ENCODE results near the gene COL4A1. TPM values are rescaled to one million over a fixed set of nuclear protein-coding genes. Genes with fewer than 3 reads are reported as not detected.

Gene COL4A1
- total and polyA plus RNA-seq, 12 donors = 83.3 to 342 (median 147) TPM

DNA sequence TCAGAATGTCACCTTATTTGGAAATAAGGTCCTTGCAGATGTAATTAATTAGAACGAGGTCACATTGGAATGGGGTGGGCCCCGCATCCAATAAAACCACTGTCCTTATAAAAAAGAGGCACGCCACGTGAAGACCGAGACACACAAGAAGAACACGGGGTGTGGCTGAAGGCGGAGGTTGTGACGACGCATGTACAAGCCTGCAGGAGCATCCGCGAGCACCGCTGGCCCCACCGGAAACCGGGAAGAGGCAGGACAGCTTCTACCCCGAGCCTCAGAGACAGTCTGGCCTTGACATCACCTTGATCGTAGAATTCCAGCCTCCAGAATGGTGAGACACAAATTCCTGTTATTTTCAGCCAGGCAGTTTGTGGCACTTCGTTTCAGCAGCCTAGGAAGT, 177.9 kb downstream of the COL4A1 start:
- H3K4me3 ChIP-seq = peak overlapping the region in 1 of 10 donors; percentile 21
- H3K27me3 ChIP-seq = no peaks in the 10 kb centered on the region
- ATAC-seq (no peak), DNase-seq (no peak)
- peaks cover 8 to 49% (median 29%) of the 10 kb centered on the region in 9 donors for H3K4me1 ChIP-seq
- intact Hi-C loops (cut with DNase I) = loop anchor here in 1 of 10 donors (10.0 kb wide), 1 partner anchor 994 kb away; no protein-coding TSS in a partner anchor
- H3K36me3 ChIP-seq = no peaks in the 10 kb centered on the region
- no peaks in the 10 kb centered on the region for H3K9me3 ChIP-seq
- TF ChIP-seq, protein P1, sequence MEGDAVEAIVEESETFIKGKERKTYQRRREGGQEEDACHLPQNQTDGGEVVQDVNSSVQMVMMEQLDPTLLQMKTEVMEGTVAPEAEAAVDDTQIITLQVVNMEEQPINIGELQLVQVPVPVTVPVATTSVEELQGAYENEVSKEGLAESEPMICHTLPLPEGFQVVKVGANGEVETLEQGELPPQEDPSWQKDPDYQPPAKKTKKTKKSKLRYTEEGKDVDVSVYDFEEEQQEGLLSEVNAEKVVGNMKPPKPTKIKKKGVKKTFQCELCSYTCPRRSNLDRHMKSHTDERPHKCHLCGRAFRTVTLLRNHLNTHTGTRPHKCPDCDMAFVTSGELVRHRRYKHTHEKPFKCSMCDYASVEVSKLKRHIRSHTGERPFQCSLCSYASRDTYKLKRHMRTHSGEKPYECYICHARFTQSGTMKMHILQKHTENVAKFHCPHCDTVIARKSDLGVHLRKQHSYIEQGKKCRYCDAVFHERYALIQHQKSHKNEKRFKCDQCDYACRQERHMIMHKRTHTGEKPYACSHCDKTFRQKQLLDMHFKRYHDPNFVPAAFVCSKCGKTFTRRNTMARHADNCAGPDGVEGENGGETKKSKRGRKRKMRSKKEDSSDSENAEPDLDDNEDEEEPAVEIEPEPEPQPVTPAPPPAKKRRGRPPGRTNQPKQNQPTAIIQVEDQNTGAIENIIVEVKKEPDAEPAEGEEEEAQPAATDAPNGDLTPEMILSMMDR (IDR thresholded peaks at IDR 0.05) = no peak
- H3K27ac ChIP-seq = peak overlapping the region in 6 of 10 donors; percentile 4 to 83 (median 42)
- WGBS, 2 donors = 90 to 91% methylated on average over 17 of the region's 17 CpGs

DNA sequence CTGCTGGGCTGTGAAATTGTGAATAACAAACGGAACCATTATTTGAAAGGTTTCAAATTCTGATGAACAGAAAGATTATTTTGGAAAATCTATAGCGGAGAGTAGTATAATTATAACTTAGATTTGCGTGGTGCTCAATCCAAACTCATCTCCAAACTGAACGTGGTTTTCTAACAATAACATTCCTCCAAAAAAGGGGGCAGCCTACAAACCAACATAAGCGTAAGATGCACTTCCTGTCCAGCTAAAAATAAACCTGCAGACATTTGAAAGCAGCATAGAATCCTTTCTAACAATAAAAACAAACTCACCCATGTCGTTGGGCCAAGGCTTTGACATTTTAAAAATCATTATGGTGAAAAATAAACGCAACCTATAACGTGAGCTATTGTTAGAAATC, 178.4 kb downstream of the COL4A1 start:
- intact Hi-C loops (cut with DNase I) = loop anchor here in 1 of 10 donors (10.0 kb wide), 1 partner anchor 994 kb away; no protein-coding TSS in a partner anchor
- 49 to 68% methylated on average over 8 of the region's 8 CpGs for WGBS, 2 donors
- TF ChIP-seq, protein P1 (IDR thresholded peaks at IDR 0.05) = no peak

DNA sequence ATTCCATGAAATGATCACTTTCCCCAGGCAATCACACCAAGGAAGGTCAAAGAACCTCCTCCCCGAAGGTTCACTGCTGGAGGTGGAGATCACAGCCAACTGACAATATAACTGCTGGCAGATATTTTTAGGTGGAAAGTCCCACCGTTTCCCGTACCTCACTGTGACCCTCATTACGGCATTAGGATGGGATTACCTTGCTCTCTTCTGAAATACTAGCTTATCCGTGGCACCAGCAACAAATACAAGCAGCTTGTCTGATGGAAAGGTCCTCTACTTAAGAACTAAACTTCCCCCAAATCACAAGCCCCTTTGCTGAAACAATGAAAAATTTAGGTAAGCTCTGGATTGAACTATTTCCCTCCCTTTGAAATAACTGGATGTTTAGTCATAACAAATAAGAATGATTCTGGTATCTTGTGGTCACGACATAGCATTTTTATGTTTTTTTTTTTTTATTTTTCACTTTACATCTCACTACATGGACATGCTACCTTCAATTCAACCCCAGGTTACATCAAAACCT, 178.9 kb downstream of the COL4A1 start:
- ATAC-seq (no peak), DNase-seq (no peak)
- H3K9me3 ChIP-seq = no peaks in the 10 kb centered on the region
- H3K27me3 ChIP-seq = no peaks in the 10 kb centered on the region
- no peak overlapping the region for H3K4me3 ChIP-seq
- no peaks in the 10 kb centered on the region for H3K36me3 ChIP-seq
- TF ChIP-seq, protein P1 (IDR thresholded peaks at IDR 0.05) = no peak
- H3K27ac ChIP-seq = peak overlapping the region in 9 of 10 donors; percentile 6 to 89 (median 77)
- WGBS, 2 donors = 45 to 53% methylated on average over 6 of the region's 6 CpGs
- intact Hi-C loops (cut with DNase I) = loop anchor here in 1 of 10 donors (10.0 kb wide), 1 partner anchor 993 kb away; no protein-coding TSS in a partner anchor
- H3K4me1 ChIP-seq = peaks cover 8 to 44% (median 29%) of the 10 kb centered on the region in 9 donors

More for the DNA sequence above, 178.4 kb downstream of the COL4A1 start:
- DNase-seq (no peak), ATAC-seq (no peak)
- H3K27me3 ChIP-seq = no peaks in the 10 kb centered on the region
- H3K4me1 ChIP-seq = peaks cover 8 to 45% (median 29%) of the 10 kb centered on the region in 9 donors
- no peaks in the 10 kb centered on the region for H3K36me3 ChIP-seq
- H3K9me3 ChIP-seq = no peaks in the 10 kb centered on the region
- peak overlapping the region in 7 of 10 donors; percentile 4 to 87 (median 77) for H3K27ac ChIP-seq
- peak overlapping the region in 1 of 10 donors; percentile 21 for H3K4me3 ChIP-seq

DNA sequence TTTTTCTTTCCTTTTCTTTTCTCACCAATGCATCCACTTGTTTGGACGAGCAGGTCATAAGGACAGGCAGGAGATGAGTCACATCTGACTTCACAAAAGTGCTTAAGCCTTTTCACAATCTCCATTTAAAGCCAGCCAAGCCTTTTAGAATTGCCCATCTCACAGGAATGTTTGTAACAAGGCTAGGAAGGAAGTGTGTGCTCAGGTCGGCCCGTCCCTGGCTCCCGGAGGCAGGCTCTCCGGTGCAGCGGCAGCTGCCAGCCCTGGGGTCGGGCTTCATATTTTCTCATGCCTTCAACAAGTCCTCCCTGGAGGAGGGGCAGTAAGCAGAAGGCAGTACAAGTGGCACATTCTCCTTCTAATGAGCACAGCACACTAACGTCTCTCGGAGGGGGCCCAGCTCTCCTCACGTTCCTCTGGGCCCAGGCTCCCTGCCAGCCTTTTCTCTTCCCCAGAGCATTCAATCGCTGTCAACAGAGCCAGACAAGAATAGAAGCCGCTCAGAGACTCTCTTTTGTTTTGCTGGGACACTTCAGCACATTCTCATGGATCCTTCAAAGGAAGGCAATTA, 180.5 kb downstream of the COL4A1 start:
- whole genome bisulfite sequencing, 2 donors = 2 to 4% methylated on average over 12 of the region's 12 CpGs
- Histone ChIP-seq H3K36me3 (no peaks in the 10 kb centered on the region), H3K4me1 (peaks cover 5 to 43% (median 29%) of the 10 kb centered on the region in 9 donors), H3K27ac (peak overlapping the region; percentile 53 to 92 (median 84)), H3K9me3 (no peaks in the 10 kb centered on the region), H3K4me3 (peak overlapping the region in 7 of 10 donors; percentile 7 to 37 (median 19)), H3K27me3 (peaks cover 0 to 4% (median 0%) of the 10 kb centered on the region in 7 donors)
- TF ChIP-seq, protein P1 (IDR thresholded peaks at IDR 0.05) = no peak
- peak; percentile 71 to 77 for DNase-seq
- ATAC-seq = peak; percentile 79 to 92 (median 85)
- intact Hi-C loops (cut with DNase I) = loop anchor here in 1 of 10 donors (10.0 kb wide), 1 partner anchor 992 kb away; no protein-coding TSS in a partner anchor
